ENCODE results near the gene SPTBN1. TPM values are rescaled to one million over a fixed set of nuclear protein-coding genes. Genes with fewer than 3 reads are reported as not detected.

The SPTBN1 gene
- polyA plus RNA-seq, 2 donors, result 19.7 to 24.1 TPM

GRCh38 chr2:54639609-54640008 lies 183.5 kb downstream of the SPTBN1 start:
- no peaks in the 10 kb centered on the region for H3K27me3 ChIP-seq (ENCODE audit: control insufficient read depth in 1 of 2, insufficient read depth in 2 of 2, low read length in 2 of 2)
- no peaks in the 10 kb centered on the region for H3K4me1 ChIP-seq (ENCODE audit: control insufficient read depth in 2 of 2, insufficient read depth in 2 of 2, low read length in 1 of 2)
- H3K27ac ChIP-seq (ENCODE audit: low read depth in 2 of 2, low read length in 1 of 2), result no peak overlapping the region
- H3K36me3 ChIP-seq (ENCODE audit: control insufficient read depth in 2 of 2, insufficient read depth in 2 of 2, low read length in 1 of 2), result peaks cover 15 to 22% of the 10 kb centered on the region in 2 donors
- H3K4me3 ChIP-seq (ENCODE audit: low read depth in 1 of 2, low read length in 2 of 2), result no peak overlapping the region
- H3K9me3 ChIP-seq (ENCODE audit: control insufficient read depth in 2 of 2, insufficient read depth in 1 of 2, low read depth in 1 of 2, low read length in 1 of 2), result no peaks in the 10 kb centered on the region
- 79 to 86% methylated on average over 4 of the region's 4 CpGs for WGBS, 2 donors

- H3K36me3 ChIP-seq (ENCODE audit: control insufficient read depth in 2 of 2, insufficient read depth in 2 of 2, low read length in 1 of 2), result peaks cover 20 to 29% of the 10 kb centered on the region in 2 donors
- H3K27ac ChIP-seq (ENCODE audit: low read depth in 2 of 2, low read length in 1 of 2), result no peak overlapping the region
- H3K4me3 ChIP-seq (ENCODE audit: low read depth in 1 of 2, low read length in 2 of 2), result no peak overlapping the region
- WGBS, 2 donors, result 78 to 81% methylated on average over 8 of the region's 8 CpGs
- H3K4me1 ChIP-seq (ENCODE audit: control insufficient read depth in 2 of 2, insufficient read depth in 2 of 2, low read length in 1 of 2), result no peaks in the 10 kb centered on the region
- H3K27me3 ChIP-seq (ENCODE audit: control insufficient read depth in 1 of 2, insufficient read depth in 2 of 2, low read length in 2 of 2), result no peaks in the 10 kb centered on the region
- no peaks in the 10 kb centered on the region for H3K9me3 ChIP-seq (ENCODE audit: control insufficient read depth in 2 of 2, insufficient read depth in 1 of 2, low read depth in 1 of 2, low read length in 1 of 2)
Observed at GRCh38 chr2:54640834-54641540, 184.9 kb downstream of the SPTBN1 start.

- Histone ChIP-seq H3K9me3 (ENCODE audit: control insufficient read depth in 2 of 2, insufficient read depth in 1 of 2, low read depth in 1 of 2, low read length in 1 of 2) (no peaks in the 10 kb centered on the region), H3K27me3 (ENCODE audit: control insufficient read depth in 1 of 2, insufficient read depth in 2 of 2, low read length in 2 of 2) (no peaks in the 10 kb centered on the region), H3K36me3 (ENCODE audit: control insufficient read depth in 2 of 2, insufficient read depth in 2 of 2, low read length in 1 of 2) (peaks cover 24 to 30% of the 10 kb centered on the region in 2 donors), H3K27ac (ENCODE audit: low read depth in 2 of 2, low read length in 1 of 2) (no peak overlapping the region), H3K4me3 (ENCODE audit: low read depth in 1 of 2, low read length in 2 of 2) (no peak overlapping the region), H3K4me1 (ENCODE audit: control insufficient read depth in 2 of 2, insufficient read depth in 2 of 2, low read length in 1 of 2) (no peaks in the 10 kb centered on the region)
- WGBS, 2 donors, result 86 to 87% methylated on average over 8 of the region's 8 CpGs
Observed at GRCh38 chr2:54641988-54642387, 185.9 kb downstream of the SPTBN1 start.

- no peaks in the 10 kb centered on the region for H3K4me1 ChIP-seq (ENCODE audit: control insufficient read depth in 2 of 2, insufficient read depth in 2 of 2, low read length in 1 of 2)
- peaks cover 26 to 37% of the 10 kb centered on the region in 2 donors for H3K36me3 ChIP-seq (ENCODE audit: control insufficient read depth in 2 of 2, insufficient read depth in 2 of 2, low read length in 1 of 2)
- no peak overlapping the region for H3K4me3 ChIP-seq (ENCODE audit: low read depth in 1 of 2, low read length in 2 of 2)
- no peak overlapping the region for H3K27ac ChIP-seq (ENCODE audit: low read depth in 2 of 2, low read length in 1 of 2)
- no peaks in the 10 kb centered on the region for H3K27me3 ChIP-seq (ENCODE audit: control insufficient read depth in 1 of 2, insufficient read depth in 2 of 2, low read length in 2 of 2)
- no peaks in the 10 kb centered on the region for H3K9me3 ChIP-seq (ENCODE audit: control insufficient read depth in 2 of 2, insufficient read depth in 1 of 2, low read depth in 1 of 2, low read length in 1 of 2)
- WGBS, 2 donors, result 71 to 74% methylated on average over 11 of the region's 11 CpGs
Observed at GRCh38 chr2:54642677-54643430, 186.7 kb downstream of the SPTBN1 start.

GRCh38 chr2:54644236-54644635 lies 188.1 kb downstream of the SPTBN1 start:
- 91 to 92% methylated on average over 4 of the region's 4 CpGs for WGBS, 2 donors
- no peak overlapping the region for H3K4me3 ChIP-seq (ENCODE audit: low read depth in 1 of 2, low read length in 2 of 2)
- H3K36me3 ChIP-seq (ENCODE audit: control insufficient read depth in 2 of 2, insufficient read depth in 2 of 2, low read length in 1 of 2), result peaks cover 24 to 37% of the 10 kb centered on the region in 2 donors
- H3K27me3 ChIP-seq (ENCODE audit: control insufficient read depth in 1 of 2, insufficient read depth in 2 of 2, low read length in 2 of 2), result no peaks in the 10 kb centered on the region
- no peaks in the 10 kb centered on the region for H3K4me1 ChIP-seq (ENCODE audit: control insufficient read depth in 2 of 2, insufficient read depth in 2 of 2, low read length in 1 of 2)
- H3K9me3 ChIP-seq (ENCODE audit: control insufficient read depth in 2 of 2, insufficient read depth in 1 of 2, low read depth in 1 of 2, low read length in 1 of 2), result no peaks in the 10 kb centered on the region
- no peak overlapping the region for H3K27ac ChIP-seq (ENCODE audit: low read depth in 2 of 2, low read length in 1 of 2)

- H3K9me3 ChIP-seq (ENCODE audit: control insufficient read depth in 2 of 2, insufficient read depth in 1 of 2, low read depth in 1 of 2, low read length in 1 of 2), result no peaks in the 10 kb centered on the region
- no peak overlapping the region for H3K4me3 ChIP-seq (ENCODE audit: low read depth in 1 of 2, low read length in 2 of 2)
- no peak overlapping the region for H3K27ac ChIP-seq (ENCODE audit: low read depth in 2 of 2, low read length in 1 of 2)
- WGBS, 2 donors, result 95 to 96% methylated on average over 16 of the region's 16 CpGs
- no peaks in the 10 kb centered on the region for H3K27me3 ChIP-seq (ENCODE audit: control insufficient read depth in 1 of 2, insufficient read depth in 2 of 2, low read length in 2 of 2)
- peaks cover 29 to 46% of the 10 kb centered on the region in 2 donors for H3K36me3 ChIP-seq (ENCODE audit: control insufficient read depth in 2 of 2, insufficient read depth in 2 of 2, low read length in 1 of 2)
- no peaks in the 10 kb centered on the region for H3K4me1 ChIP-seq (ENCODE audit: control insufficient read depth in 2 of 2, insufficient read depth in 2 of 2, low read length in 1 of 2)
Observed at GRCh38 chr2:54646170-54646927, 190.2 kb downstream of the SPTBN1 start.

GRCh38 chr2:54648256-54648655 lies 192.1 kb downstream of the SPTBN1 start:
- H3K27me3 ChIP-seq (ENCODE audit: control insufficient read depth in 1 of 2, insufficient read depth in 2 of 2, low read length in 2 of 2), result no peaks in the 10 kb centered on the region
- peaks cover 29 to 47% of the 10 kb centered on the region in 2 donors for H3K36me3 ChIP-seq (ENCODE audit: control insufficient read depth in 2 of 2, insufficient read depth in 2 of 2, low read length in 1 of 2)
- H3K27ac ChIP-seq (ENCODE audit: low read depth in 2 of 2, low read length in 1 of 2), result no peak overlapping the region
- no peaks in the 10 kb centered on the region for H3K9me3 ChIP-seq (ENCODE audit: control insufficient read depth in 2 of 2, insufficient read depth in 1 of 2, low read depth in 1 of 2, low read length in 1 of 2)
- no peak overlapping the region for H3K4me3 ChIP-seq (ENCODE audit: low read depth in 1 of 2, low read length in 2 of 2)
- WGBS, 2 donors, result 87 to 96% methylated on average over 3 of the region's 3 CpGs
- H3K4me1 ChIP-seq (ENCODE audit: control insufficient read depth in 2 of 2, insufficient read depth in 2 of 2, low read length in 1 of 2), result no peaks in the 10 kb centered on the region

- Histone ChIP-seq H3K27me3 (ENCODE audit: control insufficient read depth in 1 of 2, insufficient read depth in 2 of 2, low read length in 2 of 2) (no peaks in the 10 kb centered on the region), H3K9me3 (ENCODE audit: control insufficient read depth in 2 of 2, insufficient read depth in 1 of 2, low read depth in 1 of 2, low read length in 1 of 2) (no peaks in the 10 kb centered on the region), H3K27ac (ENCODE audit: low read depth in 2 of 2, low read length in 1 of 2) (no peak overlapping the region), H3K4me1 (ENCODE audit: control insufficient read depth in 2 of 2, insufficient read depth in 2 of 2, low read length in 1 of 2) (no peaks in the 10 kb centered on the region), H3K36me3 (ENCODE audit: control insufficient read depth in 2 of 2, insufficient read depth in 2 of 2, low read length in 1 of 2) (peaks cover 31 to 54% of the 10 kb centered on the region in 2 donors), H3K4me3 (ENCODE audit: low read depth in 1 of 2, low read length in 2 of 2) (no peak overlapping the region)
- 95 to 96% methylated on average over 4 of the region's 4 CpGs for WGBS, 2 donors
Observed at GRCh38 chr2:54649191-54649590, 193.1 kb downstream of the SPTBN1 start.

GRCh38 chr2:54649633-54650032 lies 193.5 kb downstream of the SPTBN1 start:
- Histone ChIP-seq H3K9me3 (ENCODE audit: control insufficient read depth in 2 of 2, insufficient read depth in 1 of 2, low read depth in 1 of 2, low read length in 1 of 2) (no peaks in the 10 kb centered on the region), H3K4me3 (ENCODE audit: low read depth in 1 of 2, low read length in 2 of 2) (no peak overlapping the region), H3K27ac (ENCODE audit: low read depth in 2 of 2, low read length in 1 of 2) (no peak overlapping the region), H3K27me3 (ENCODE audit: control insufficient read depth in 1 of 2, insufficient read depth in 2 of 2, low read length in 2 of 2) (no peaks in the 10 kb centered on the region), H3K36me3 (ENCODE audit: control insufficient read depth in 2 of 2, insufficient read depth in 2 of 2, low read length in 1 of 2) (peaks cover 31 to 51% of the 10 kb centered on the region in 2 donors), H3K4me1 (ENCODE audit: control insufficient read depth in 2 of 2, insufficient read depth in 2 of 2, low read length in 1 of 2) (no peaks in the 10 kb centered on the region)
- WGBS, 2 donors, result 95% methylated on average over 12 of the region's 12 CpGs

Measured in esophagus (tissue), 2 donors.